OCI-LY3 (cell line): ENCODE results near the gene GADL1.

ENCODE experiments used
- H2AFZ ChIP-seq: fragments of 200-600, 300-600 bp; shearing (Covaris generic); 2 replicates; pipeline ENCODE4 v1.6.0; 2014; ENCODE audit warnings: antibody characterized with exemption, low read depth, low read length
- H3K27ac ChIP-seq: fragments of 200-600, 300-600 bp; sonication (generic); 2 replicates; pipeline ENCODE4 v1.5.1; 2014; ENCODE audit warnings: mild to moderate bottlenecking, low read length, moderate library complexity, mixed read lengths
- H3K27me3 ChIP-seq: fragments of 200-600, 300-600 bp; sonication (generic); 2 replicates; pipeline ENCODE4 v1.6.1; 2014; ENCODE audit warnings: low read depth, low read length, mixed read lengths
- H3K36me3 ChIP-seq: fragments of 200-600, 300-600 bp; sonication (generic); replicated peaks from 2 replicates; pipeline ENCODE3; 2014; ENCODE audit warnings: low read depth, low read length, mixed read lengths
- H3K4me1 ChIP-seq: fragments of 300-600, 200-600 bp; sonication (generic); 2 replicates; pipeline ENCODE4 v1.6.1; 2014; ENCODE audit warnings: low read length, mixed read lengths
- H3K4me2 ChIP-seq: fragments of 200-600, 300-600 bp; sonication (generic); 2 replicates; pipeline ENCODE4 v1.6.1; 2014; ENCODE audit warnings: low read length, mixed read lengths
- H3K4me3 ChIP-seq: fragments of 300-600, 200-600 bp; sonication (generic); 2 replicates; pipeline ENCODE4 v1.5.1; 2014; ENCODE audit warnings: antibody characterized with exemption, mild to moderate bottlenecking, low read length, moderate library complexity
- H3K79me2 ChIP-seq: fragments of 300-600, 200-600 bp; shearing (Covaris generic); 2 replicates; pipeline ENCODE4 v1.6.1; 2014; ENCODE audit warnings: mild to moderate bottlenecking, low read length, mixed read lengths
- H3K9ac ChIP-seq: fragments of 300-600, 200-600 bp; shearing (Covaris generic); 2 replicates; pipeline ENCODE4 v1.6.0; 2014; ENCODE audit warnings: mild to moderate bottlenecking, low read length, moderate library complexity
- H3K9me3 ChIP-seq: fragments of 200-600, 300-600 bp; shearing (Covaris generic); 2 replicates; pipeline ENCODE4 v1.6.1; 2014; ENCODE audit warnings: low read length, mixed read lengths; ENCODE audit not compliant: insufficient read depth
- H4K20me1 ChIP-seq: fragments of 200-600, 300-600 bp; sonication (generic); 2 replicates; pipeline ENCODE4 v1.6.1; 2016; ENCODE audit warnings: low read length, mixed read lengths; ENCODE audit not compliant: insufficient read depth
- EZH2phosphoT487 ChIP-seq: fragments of 200-600 bp; shearing (Covaris generic); IDR thresholded peaks from 2 replicates; pipeline ENCODE4 v1.6.1; 2018; ENCODE audit warnings: antibody characterized with exemption, mixed run types, low read depth
- TF ChIP-seq, protein P1 (sequence below): fragments of 200-600, 300-600 bp; sonication (generic); IDR thresholded peaks from 2 replicates; pipeline ENCODE4 v1.5.1; 2014; ENCODE audit warnings: antibody characterized with exemption, low read length, low read depth

The GADL1 gene

DNA sequence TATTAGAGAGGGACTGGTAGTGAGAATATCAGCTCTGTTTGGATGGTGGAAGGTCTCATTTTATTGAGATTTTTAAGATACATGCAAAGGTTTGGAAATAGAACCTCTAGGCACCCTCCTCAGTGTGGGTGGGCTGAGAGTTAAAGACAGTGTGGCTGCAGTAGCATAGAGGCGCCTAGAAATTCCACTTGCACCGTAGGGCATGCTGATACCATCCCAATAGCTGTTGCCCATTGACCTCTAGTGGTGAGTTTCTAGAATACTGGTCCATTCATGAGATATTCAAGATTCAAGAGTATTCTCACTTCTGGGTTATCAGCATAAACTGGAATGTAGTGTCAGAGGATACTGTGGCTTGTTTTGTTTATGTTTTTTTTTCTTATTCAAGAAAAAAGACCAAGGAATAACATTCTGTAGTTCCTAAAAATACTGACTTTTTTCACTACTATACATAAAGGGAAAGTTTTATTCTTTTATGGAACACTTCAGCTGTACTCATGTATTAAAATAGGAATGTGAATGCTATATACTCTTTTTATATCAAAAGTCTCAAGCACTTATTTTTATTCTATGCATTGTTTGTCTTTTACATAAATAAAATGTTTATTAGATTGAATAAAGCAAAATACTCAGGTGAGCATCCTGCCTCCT is 200.9 kb downstream of the GADL1 start:
- no peaks in the 10 kb centered on the region for H3K27me3 ChIP-seq
- H3K79me2 ChIP-seq: no peaks in the 10 kb centered on the region
- no peaks in the 10 kb centered on the region for H4K20me1 ChIP-seq
- no peak overlapping the region for H3K27ac ChIP-seq
- H3K9ac ChIP-seq: no peak overlapping the region
- H3K9me3 ChIP-seq: no peaks in the 10 kb centered on the region
- H2AFZ ChIP-seq: no peak overlapping the region
- H3K4me3 ChIP-seq: no peak overlapping the region
- H3K4me2 ChIP-seq: no peak overlapping the region
- TF ChIP-seq EZH2phosphoT487: no peak
- TF ChIP-seq, protein P1, sequence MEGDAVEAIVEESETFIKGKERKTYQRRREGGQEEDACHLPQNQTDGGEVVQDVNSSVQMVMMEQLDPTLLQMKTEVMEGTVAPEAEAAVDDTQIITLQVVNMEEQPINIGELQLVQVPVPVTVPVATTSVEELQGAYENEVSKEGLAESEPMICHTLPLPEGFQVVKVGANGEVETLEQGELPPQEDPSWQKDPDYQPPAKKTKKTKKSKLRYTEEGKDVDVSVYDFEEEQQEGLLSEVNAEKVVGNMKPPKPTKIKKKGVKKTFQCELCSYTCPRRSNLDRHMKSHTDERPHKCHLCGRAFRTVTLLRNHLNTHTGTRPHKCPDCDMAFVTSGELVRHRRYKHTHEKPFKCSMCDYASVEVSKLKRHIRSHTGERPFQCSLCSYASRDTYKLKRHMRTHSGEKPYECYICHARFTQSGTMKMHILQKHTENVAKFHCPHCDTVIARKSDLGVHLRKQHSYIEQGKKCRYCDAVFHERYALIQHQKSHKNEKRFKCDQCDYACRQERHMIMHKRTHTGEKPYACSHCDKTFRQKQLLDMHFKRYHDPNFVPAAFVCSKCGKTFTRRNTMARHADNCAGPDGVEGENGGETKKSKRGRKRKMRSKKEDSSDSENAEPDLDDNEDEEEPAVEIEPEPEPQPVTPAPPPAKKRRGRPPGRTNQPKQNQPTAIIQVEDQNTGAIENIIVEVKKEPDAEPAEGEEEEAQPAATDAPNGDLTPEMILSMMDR: peak; percentile 95
- peaks cover 23% of the 10 kb centered on the region for H3K4me1 ChIP-seq
- peaks cover 19% of the 10 kb centered on the region for H3K36me3 ChIP-seq

DNA sequence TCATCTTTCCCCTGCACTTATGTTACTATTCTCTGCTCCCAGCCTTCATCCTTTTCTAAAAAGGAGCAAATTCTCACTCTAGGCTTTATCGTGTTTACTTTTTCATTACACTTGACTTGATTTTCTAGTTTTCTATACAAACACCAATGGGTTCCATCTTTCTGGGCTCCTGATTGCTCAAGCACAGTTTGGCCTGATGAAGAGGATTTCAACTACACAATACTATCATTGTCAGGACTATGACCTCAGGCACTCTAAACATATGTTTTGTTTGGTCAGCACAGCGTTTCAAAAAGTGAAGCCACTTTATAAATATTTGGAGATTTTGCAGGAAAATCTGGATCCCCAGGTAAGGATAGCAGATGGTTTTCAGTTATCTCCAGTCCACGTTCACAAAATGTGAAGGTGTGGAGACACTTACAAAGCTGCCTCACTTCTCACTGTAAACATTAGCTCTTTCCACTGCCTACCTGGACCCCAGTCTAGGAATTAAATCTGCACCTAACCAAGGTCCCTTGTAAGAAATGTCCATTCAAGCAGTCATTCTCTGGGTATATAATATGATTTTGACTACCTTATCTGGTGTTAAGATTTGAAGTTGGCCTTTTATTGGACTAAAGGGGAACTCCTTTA is 201.8 kb downstream of the GADL1 start:
- Histone ChIP-seq H3K36me3 (peaks cover 22% of the 10 kb centered on the region), H4K20me1 (no peaks in the 10 kb centered on the region)

DNA sequence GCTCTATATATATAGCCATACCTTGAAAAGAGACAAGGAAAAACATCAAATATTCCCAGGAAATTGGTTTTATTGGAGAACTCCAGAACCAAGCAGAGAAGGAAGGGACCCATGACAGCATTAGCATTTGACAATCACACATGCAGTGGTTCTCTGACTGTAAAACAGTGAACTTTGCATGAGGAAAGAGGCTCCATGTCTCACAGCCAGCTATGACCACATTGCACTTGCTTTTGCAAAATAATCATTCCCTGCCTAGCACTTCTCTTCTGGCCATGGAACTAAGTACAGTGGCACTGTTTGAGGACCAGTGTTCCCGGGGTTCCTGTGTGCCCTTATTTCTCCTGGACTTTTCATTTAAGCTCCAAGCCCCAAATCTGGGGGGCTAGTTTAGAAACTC is 202.5 kb downstream of the GADL1 start:
- peaks cover 22% of the 10 kb centered on the region for H3K36me3 ChIP-seq
- H3K4me1 ChIP-seq: peaks cover 24% of the 10 kb centered on the region
- no peak overlapping the region for H3K27ac ChIP-seq
- no peaks in the 10 kb centered on the region for H3K9me3 ChIP-seq
- no peaks in the 10 kb centered on the region for H3K79me2 ChIP-seq
- no peaks in the 10 kb centered on the region for H4K20me1 ChIP-seq
- H3K9ac ChIP-seq: no peak overlapping the region
- H3K4me3 ChIP-seq: no peak overlapping the region
- TF ChIP-seq, protein P1: no peak
- no peak for TF ChIP-seq EZH2phosphoT487
- H2AFZ ChIP-seq: no peak overlapping the region
- H3K4me2 ChIP-seq: no peak overlapping the region
- H3K27me3 ChIP-seq: no peaks in the 10 kb centered on the region

More for the DNA sequence above, 201.8 kb downstream of the GADL1 start:
- Histone ChIP-seq H3K4me2 (no peak overlapping the region), H3K27me3 (no peaks in the 10 kb centered on the region), H3K4me1 (peaks cover 24% of the 10 kb centered on the region), H3K4me3 (no peak overlapping the region), H3K9me3 (no peaks in the 10 kb centered on the region), H3K27ac (no peak overlapping the region), H3K9ac (no peak overlapping the region), H2AFZ (no peak overlapping the region), H3K79me2 (no peaks in the 10 kb centered on the region)
- TF ChIP-seq, protein P1: no peak
- no peak for TF ChIP-seq EZH2phosphoT487

DNA sequence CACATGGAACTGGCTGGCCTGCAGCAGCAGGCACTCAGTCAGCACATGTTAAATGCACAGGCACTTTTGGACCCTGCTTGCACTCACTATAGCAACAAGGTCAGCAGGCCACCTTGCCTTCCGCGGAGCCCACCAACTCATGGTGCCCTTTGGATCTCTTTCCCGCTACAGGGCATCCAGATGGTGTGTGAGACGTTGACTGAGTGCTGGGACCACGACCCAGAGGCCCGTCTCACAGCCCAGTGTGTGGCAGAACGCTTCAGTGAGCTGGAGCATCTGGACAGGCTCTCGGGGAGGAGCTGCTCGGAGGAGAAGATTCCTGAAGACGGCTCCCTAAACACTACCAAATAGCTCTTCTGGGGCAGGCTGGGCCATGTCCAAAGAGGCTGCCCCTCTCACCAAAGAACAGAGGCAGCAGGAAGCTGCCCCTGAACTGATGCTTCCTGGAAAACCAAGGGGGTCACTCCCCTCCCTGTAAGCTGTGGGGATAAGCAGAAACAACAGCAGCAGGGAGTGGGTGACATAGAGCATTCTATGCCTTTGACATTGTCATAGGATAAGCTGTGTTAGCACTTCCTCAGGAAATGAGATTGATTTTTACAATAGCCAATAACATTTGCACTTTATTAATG is 203.1 kb downstream of the GADL1 start:
- Histone ChIP-seq H3K9me3 (no peaks in the 10 kb centered on the region), H3K4me2 (no peak overlapping the region), H3K4me3 (no peak overlapping the region), H3K9ac (no peak overlapping the region), H3K4me1 (peaks cover 21% of the 10 kb centered on the region), H3K27me3 (no peaks in the 10 kb centered on the region), H3K36me3 (peaks cover 22% of the 10 kb centered on the region), H3K27ac (no peak overlapping the region), H3K79me2 (no peaks in the 10 kb centered on the region), H2AFZ (no peak overlapping the region), H4K20me1 (no peaks in the 10 kb centered on the region)
- TF ChIP-seq EZH2phosphoT487: no peak
- TF ChIP-seq, protein P1: no peak
